Hepatocyte (in vitro differentiated cells): ENCODE measurements around the gene PROZ.

Experiments used
- CTCF ChIP-seq: fragments of 200-600 bp; sonication (generic); IDR thresholded peaks from 2 replicates; pipeline ENCODE4 v1.5.1; 2016; ENCODE audit warnings: antibody characterized with exemption, mild to moderate bottlenecking; ENCODE audit not compliant: poor library complexity
- EZH2 ChIP-seq: fragments of 200-600 bp; sonication (generic); IDR thresholded peaks from 2 replicates; pipeline ENCODE4 v1.6.1; 2016; ENCODE audit warnings: antibody characterized with exemption, mild to moderate bottlenecking, borderline replicate concordance
- EZH2phosphoT487 ChIP-seq: fragments of 200-600 bp; sonication (generic); IDR thresholded peaks from one replicate; pipeline ENCODE4 v1.6.1; 2018; ENCODE audit warnings: antibody characterized with exemption, mild to moderate bottlenecking, low read depth, moderate library complexity; ENCODE audit not compliant: unreplicated experiment, severe bottlenecking

GRCh38 chr13:113167155-113167554 is 8.7 kb downstream of the PROZ start:
- TF ChIP-seq CTCF (no peak), EZH2phosphoT487 (no peak), EZH2 (no peak)
